HepG2 (cell line): ENCODE results near the gene TPRA1. TPM values are rescaled to one million over a fixed set of nuclear protein-coding genes. Genes with fewer than 3 reads are reported as not detected.

Experiments
- ATAC-seq: fragments of 200-7000 bp; cut with Tn5 transposase; 3 replicates; pipeline ENCODE4 v1.9.1; 2020; ENCODE audit warnings: mild to moderate bottlenecking, moderate library complexity
- BruUV-seq: library from RNA; stranded (reverse); fragments of 400-500 nt; replicated peaks from 2 replicates; lab custom pipeline; 2021; lab: Mats Ljungman, UMichigan
- CTCF ChIA-PET: fragments of 300-600 bp; formaldehyde crosslinking; extraction: SDS; loops from one replicate; lab custom pipeline; 2021; ENCODE audit warnings: low total read pairs, inconsistent platforms, low intra/inter-chr PET ratio; lab: Yijun Ruan, JAX
- POLR2A ChIA-PET: fragments of 350-600 bp; sonication (Branson Sonifier 250); formaldehyde crosslinking; loops from one replicate; lab custom pipeline; 2020; ENCODE audit warnings: antibody characterized with exemption, inconsistent platforms; lab: Yijun Ruan, JAX
- DNase-seq: peaks from one replicate; pipeline ENCODE4 v3.0.0-alpha.2; 2015; ENCODE audit warnings: low spot score
- FAIRE-seq: peaks from 3 replicates; lab custom pipeline; 2011; peaks lifted over from hg19 to GRCh38; lab: Jason Lieb, UNC
- H2AFZ ChIP-seq: one replicate; pipeline ENCODE4 v1.6.1; 2011; ENCODE audit warnings: low read length, inconsistent platforms
- H3K27ac ChIP-seq: fragments of 300-600 bp; 3 replicates; pipeline ENCODE4 v1.8.0; 2011; ENCODE audit warnings: mixed run types, mild to moderate bottlenecking, mixed read lengths, low read length, inconsistent platforms; ENCODE audit not compliant: insufficient read depth; ENCODE audit errors: extremely low read length
- H3K27me3 ChIP-seq, 2 experiments: fragments of 200-600 bp in 1 of 2; 2 replicates in 1 of 2; 3 replicates in 1 of 2; pipeline versions ENCODE4 v1.6.0 to v1.8.0; 2011; ENCODE audit warnings: low read length in 2 of 2, mild to moderate bottlenecking in 2 of 2, moderate library complexity in 2 of 2, inconsistent platforms in 1 of 2; ENCODE audit not compliant: insufficient read depth in 2 of 2, control insufficient read depth in 1 of 2
- H3K36me3 ChIP-seq, 2 experiments: fragments of 200-600 bp in 1 of 2; replicated peaks in 1 of 2; 2 replicates in 1 of 2; 3 replicates in 1 of 2; pipeline versions ENCODE4 v1.5.1 to v1.8.0; 2011; ENCODE audit warnings: low read length in 2 of 2, inconsistent platforms in 1 of 2; ENCODE audit not compliant: insufficient read depth in 2 of 2, control insufficient read depth in 1 of 2
- H3K4me1 ChIP-seq: 2 replicates; pipeline ENCODE4 v1.5.1; 2012; ENCODE audit warnings: low read length, inconsistent platforms; ENCODE audit not compliant: insufficient read depth
- H3K4me2 ChIP-seq: 2 replicates; pipeline ENCODE4 v1.6.0; 2011; ENCODE audit warnings: low read depth, low read length, inconsistent platforms
- H3K4me3 ChIP-seq, 3 experiments: fragments of 200-600 bp in 1 of 3; sonication (generic), shearing (Covaris generic) in 1 of 3; replicated peaks in 1 of 3; 2 replicates each; pipeline ENCODE4 v1.5.1; 2011 to 2016; ENCODE audit warnings: low read length in 3 of 3, inconsistent platforms in 2 of 3, low read depth in 2 of 3, mild to moderate bottlenecking in 2 of 3, control low read depth in 1 of 3, mixed read lengths in 1 of 3; ENCODE audit not compliant: insufficient read depth in 1 of 3
- H3K79me2 ChIP-seq: one replicate; pipeline ENCODE4 v1.6.1; 2011; ENCODE audit warnings: low read length, inconsistent platforms; ENCODE audit not compliant: insufficient read depth
- H3K9ac ChIP-seq: 2 replicates; pipeline ENCODE4 v1.6.0; 2011; ENCODE audit warnings: mild to moderate bottlenecking, low read depth, low read length, inconsistent platforms; ENCODE audit not compliant: insufficient read depth
- H3K9me3 ChIP-seq: 2 replicates; pipeline ENCODE4 v1.5.1; 2012; ENCODE audit warnings: mild to moderate bottlenecking, low read length
- H4K20me1 ChIP-seq: 2 replicates; pipeline ENCODE4 v1.6.0; 2011; ENCODE audit warnings: inconsistent platforms, mild to moderate bottlenecking, low read length, moderate library complexity; ENCODE audit not compliant: insufficient read depth
- BCLAF1 ChIP-seq: fragments of 450-650 bp; IDR thresholded peaks from 2 replicates; pipeline ENCODE4 v1.6.1; 2017; ENCODE audit warnings: mild to moderate bottlenecking
- HMGA1 ChIP-seq: sonication (generic); formaldehyde crosslinking; conservative IDR thresholded peaks from 2 replicates; pipeline ENCODE4 v1.4.0; 2020; ENCODE audit warnings: missing genetic modification reagents
- HNF1B ChIP-seq: sonication (generic); formaldehyde crosslinking; IDR thresholded peaks from 2 replicates; pipeline ENCODE4 v1.5.1; 2020; ENCODE audit warnings: mild to moderate bottlenecking, moderate library complexity, missing genetic modification reagents
- NR2C2 ChIP-seq: sonication (generic); formaldehyde crosslinking; IDR thresholded peaks from 2 replicates; pipeline ENCODE4 v1.4.0; 2020; ENCODE audit warnings: missing genetic modification reagents, mild to moderate bottlenecking, moderate library complexity, borderline replicate concordance
- RAD51 ChIP-seq: fragments of 450-650 bp; IDR thresholded peaks from 2 replicates; pipeline ENCODE4 v1.6.1; 2016; ENCODE audit warnings: borderline replicate concordance
- STAG1 ChIP-seq: sonication (generic); formaldehyde crosslinking; IDR thresholded peaks from 2 replicates; pipeline ENCODE4 v1.4.0; 2020; ENCODE audit warnings: missing genetic modification reagents
- ZBED4 ChIP-seq: sonication (generic); formaldehyde crosslinking; IDR thresholded peaks from 2 replicates; pipeline ENCODE4 v1.4.0; 2020; ENCODE audit warnings: missing genetic modification reagents, borderline replicate concordance
- ZIK1 ChIP-seq: sonication (generic); formaldehyde crosslinking; IDR thresholded peaks from 2 replicates; pipeline ENCODE4 v1.5.0; 2020; ENCODE audit warnings: mild to moderate bottlenecking, low read depth, missing genetic modification reagents, borderline replicate concordance
- ZNF484 ChIP-seq: sonication (generic); formaldehyde crosslinking; IDR thresholded peaks from 2 replicates; pipeline ENCODE4 v1.5.1; 2020; ENCODE audit warnings: mild to moderate bottlenecking, low read depth, missing genetic modification reagents, borderline replicate concordance
- ZNF556 ChIP-seq: sonication (generic); formaldehyde crosslinking; IDR thresholded peaks from 2 replicates; pipeline ENCODE4 v1.4.0; 2020; ENCODE audit warnings: mild to moderate bottlenecking, missing genetic modification reagents, borderline replicate concordance
- ZNF605 ChIP-seq: sonication (generic); formaldehyde crosslinking; IDR thresholded peaks from 2 replicates; pipeline ENCODE4 v1.8.0; 2022; ENCODE audit warnings: mild to moderate bottlenecking, missing genetic modification reagents
- ZNF615 ChIP-seq: sonication (generic); formaldehyde crosslinking; IDR thresholded peaks from 2 replicates; pipeline ENCODE4 v1.5.0; 2020; ENCODE audit warnings: mild to moderate bottlenecking, missing genetic modification reagents, borderline replicate concordance
- ZNF678 ChIP-seq: sonication (generic); formaldehyde crosslinking; IDR thresholded peaks from 2 replicates; pipeline ENCODE4 v1.4.0; 2020; ENCODE audit warnings: mild to moderate bottlenecking, missing genetic modification reagents
- ZNF772 ChIP-seq: sonication (generic); formaldehyde crosslinking; IDR thresholded peaks from 2 replicates; pipeline ENCODE4 v1.5.0; 2020; ENCODE audit warnings: mild to moderate bottlenecking, missing genetic modification reagents
- ZSCAN29 ChIP-seq: sonication (generic); formaldehyde crosslinking; conservative IDR thresholded peaks from 2 replicates; pipeline ENCODE4 v1.4.0; 2020; ENCODE audit warnings: mild to moderate bottlenecking, missing genetic modification reagents
- WGBS: methylation state at CpG from one replicate; pipeline ENCODE4 v1.1.6; 2017; ENCODE audit warnings: low lambda C conversion rate; 5-methylcytosine and 5-hydroxymethylcytosine counted together
- in situ Hi-C: cut with HindIII; loops from 2 replicates; pipeline ENCODE4 v1.10.0; 2017; ENCODE audit warnings: low pct_unique_long_range_greater_than_20kb; ENCODE audit not compliant: extremely low pct_ligation_motif_present
- intact Hi-C: fragments of 100-400 bp; cut with micrococcal nuclease; formaldehyde crosslinking; loops from one replicate; pipeline ENCODE4 v1.10.0; 2022; ENCODE audit not compliant: unreplicated experiment
- polyA plus RNA-seq, 8 experiments: library from polyadenylated mRNA; depleted of rRNA in 3 of 8; stranded (reverse) in 7 of 8; unstranded in 1 of 8; fragments of >200 nt; fragmentation: Illumina TruSeq in 4 of 8; extraction: Trizol in 4 of 8; gene quantifications; 2 replicates each; pipeline versions ENCODE4 v1.2.1 to v1.2.3, GENCODE V29; 2011 to 2016; ENCODE audit warnings: low read depth in 4 of 8, missing spikeins in 1 of 8, mixed read lengths in 1 of 8; ENCODE audit not compliant: insufficient read depth in 1 of 8
- total RNA-seq, 5 experiments: library from RNA; depleted of rRNA; stranded (reverse); fragments of >200 nt; fragmentation: Illumina TruSeq; extraction: Trizol; gene quantifications; 2 replicates each; pipeline ENCODE4 v1.2.3, GENCODE V29; 2016; ENCODE audit warnings: low read depth in 1 of 5

Gene TPRA1
- total and polyA plus RNA-seq, 2 of the 13 experiments (the other 11 are each of a cell fraction or from before 2014, with no cell fraction given): 25.4 to 25.8 TPM

- peaks cover 28% of the 10 kb centered on the region for H3K79me2 ChIP-seq
- H3K27ac ChIP-seq: no peak overlapping the region
- H2AFZ ChIP-seq: no peak overlapping the region
- CTCF ChIA-PET: no interaction called here
- no peaks in the 10 kb centered on the region for H3K9me3 ChIP-seq
- intact Hi-C loops (no loop called here), in situ Hi-C loops (no loop called here)
- no peak overlapping the region for H3K9ac ChIP-seq
- H3K4me1 ChIP-seq: peaks cover 39% of the 10 kb centered on the region
- H3K27me3 ChIP-seq: no peaks in the 10 kb centered on the region
- BruUV-seq: no TSS peak
- ATAC-seq: no peak
- FAIRE-seq: no peak
- peaks cover 22 to 67% of the 10 kb centered on the region in 2 experiments for H3K36me3 ChIP-seq
- DNase-seq: no peak
- no peak overlapping the region for H3K4me2 ChIP-seq
- POLR2A ChIA-PET: no interaction called here
- 95% methylated on average over 7 of the region's 7 CpGs for WGBS
- no peaks in the 10 kb centered on the region for H4K20me1 ChIP-seq
- H3K4me3 ChIP-seq: no peak overlapping the region
- TF ChIP-seq ZIK1 (CRISPR knock-in tag) (no peak), STAG1 (no peak), ZSCAN29 (CRISPR knock-in tag) (no peak), ZNF484 (CRISPR knock-in tag) (no peak), BCLAF1 (no peak), RAD51 (no peak), HMGA1 (CRISPR knock-in tag) (no peak), HNF1B (no peak), ZBED4 (CRISPR knock-in tag) (no peak), ZNF772 (CRISPR knock-in tag) (no peak), ZNF556 (no peak), ZNF605 (no peak), ZNF678 (CRISPR knock-in tag) (no peak), NR2C2 (CRISPR knock-in tag) (no peak), ZNF615 (CRISPR knock-in tag) (no peak)
Measured at GRCh38 chr3:127604035-127604434, 13.5 kb upstream of the TPRA1 start.
